Activated naive CD4-positive, alpha-beta T cell treated with anti-CD3 and anti-CD28 coated beads, Interleukin-2, amount 50 U/mL, for 72 hours (primary cell): Measurements from ENCODE around the gene IFT52. TPM values are rescaled to one million over a fixed set of nuclear protein-coding genes. Genes with fewer than 3 reads are reported as not detected.

Source experiments
- ATAC-seq, 2 donors: fragments of 150-1000 bp; cut with Tn5 transposase; 2 replicates each; pipeline ENCODE4 v1.10.0; 2021; ENCODE audit warnings: mild to moderate bottlenecking in 2 of 2, moderate library complexity in 2 of 2
- DNase-seq, 2 donors: peaks; one replicate each; pipeline ENCODE4 v3.0.0; 2021 to 2022; ENCODE audit warnings: low spot score in 2 of 2
- H3K27ac Mint-ChIP-seq, 2 donors: one replicate each; pipeline ENCODE4 v1.8.0; 2022; ENCODE audit warnings: mild to moderate bottlenecking in 2 of 2, mixed read lengths in 2 of 2
- H3K36me3 Mint-ChIP-seq, 2 donors: one replicate each; pipeline ENCODE4 v1.8.0; 2022; ENCODE audit warnings: mixed read lengths in 2 of 2
- H3K9me3 Mint-ChIP-seq, 2 donors: one replicate each; pipeline ENCODE4 v1.8.0; 2022; ENCODE audit warnings: mixed read lengths in 2 of 2
- total RNA-seq, 2 donors: library from RNA; stranded (reverse); gene quantifications; one replicate each; pipeline ENCODE4 v1.2.3, GENCODE V29; 2022

The IFT52 gene, protein sequence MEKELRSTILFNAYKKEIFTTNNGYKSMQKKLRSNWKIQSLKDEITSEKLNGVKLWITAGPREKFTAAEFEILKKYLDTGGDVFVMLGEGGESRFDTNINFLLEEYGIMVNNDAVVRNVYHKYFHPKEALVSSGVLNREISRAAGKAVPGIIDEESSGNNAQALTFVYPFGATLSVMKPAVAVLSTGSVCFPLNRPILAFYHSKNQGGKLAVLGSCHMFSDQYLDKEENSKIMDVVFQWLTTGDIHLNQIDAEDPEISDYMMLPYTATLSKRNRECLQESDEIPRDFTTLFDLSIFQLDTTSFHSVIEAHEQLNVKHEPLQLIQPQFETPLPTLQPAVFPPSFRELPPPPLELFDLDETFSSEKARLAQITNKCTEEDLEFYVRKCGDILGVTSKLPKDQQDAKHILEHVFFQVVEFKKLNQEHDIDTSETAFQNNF
- 10 to 100 TPM; 15.4 to 15.5 TPM for total RNA-seq

DNA sequence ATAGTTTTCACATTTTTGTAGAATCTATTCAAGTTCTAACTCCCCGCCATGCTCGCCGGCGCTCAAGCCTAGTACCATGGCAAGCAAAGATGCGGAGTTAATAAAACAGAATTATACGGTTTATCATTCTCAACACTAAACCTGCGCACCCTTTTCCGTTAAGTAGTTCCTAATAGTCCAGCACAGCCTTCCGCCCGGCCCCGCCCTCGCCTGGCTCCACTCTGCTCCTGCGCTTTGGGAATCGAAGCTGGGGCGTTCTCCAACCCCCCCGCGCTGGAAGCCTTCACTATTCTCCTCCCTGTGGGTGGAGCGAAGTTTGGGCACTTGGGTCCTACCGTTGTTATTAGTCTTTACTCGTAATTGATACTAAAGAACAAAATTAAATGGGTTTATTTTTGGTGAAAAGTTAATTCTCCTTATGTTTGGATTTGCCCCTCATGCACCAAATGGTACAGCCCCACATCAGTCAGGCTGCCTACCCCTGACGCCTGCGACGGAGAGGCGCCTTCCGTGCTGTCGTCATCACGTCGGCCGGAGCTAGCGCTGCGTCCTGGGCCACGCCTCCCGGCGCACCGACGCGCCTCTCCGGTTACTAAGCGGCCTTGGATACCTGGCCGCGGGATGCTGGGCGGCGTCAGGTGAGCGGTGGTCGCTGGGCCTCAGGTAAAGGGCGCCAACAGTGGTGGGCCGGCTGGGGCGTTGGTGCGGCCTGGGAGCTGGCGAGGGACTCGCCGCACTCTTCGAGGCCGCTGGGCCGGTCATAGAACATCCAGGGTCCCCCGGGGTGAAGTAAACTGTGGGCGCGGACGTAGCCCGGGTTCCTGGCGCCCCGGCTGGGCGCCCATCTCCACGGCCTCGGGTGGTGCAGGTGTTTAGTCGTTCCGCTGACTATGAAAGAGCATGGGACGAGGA lies at the start of gene IFT52:
IFT52 (plus strand) TSS at position 546 of the 912 bp plus-strand sequence. CDS start 3,762 bp downstream, outside the sequence.
- Mint-ChIP-seq H3K36me3 (peaks cover 0 to 6% of the 10 kb centered on the region in 2 donors), H3K9me3 (no peaks in the 10 kb centered on the region), H3K27ac (peak within 1 kb of the TSS; percentile 95 to 96)
- DNase-seq = peak; percentile 84 to 91
- peak; percentile 99 for ATAC-seq

DNA sequence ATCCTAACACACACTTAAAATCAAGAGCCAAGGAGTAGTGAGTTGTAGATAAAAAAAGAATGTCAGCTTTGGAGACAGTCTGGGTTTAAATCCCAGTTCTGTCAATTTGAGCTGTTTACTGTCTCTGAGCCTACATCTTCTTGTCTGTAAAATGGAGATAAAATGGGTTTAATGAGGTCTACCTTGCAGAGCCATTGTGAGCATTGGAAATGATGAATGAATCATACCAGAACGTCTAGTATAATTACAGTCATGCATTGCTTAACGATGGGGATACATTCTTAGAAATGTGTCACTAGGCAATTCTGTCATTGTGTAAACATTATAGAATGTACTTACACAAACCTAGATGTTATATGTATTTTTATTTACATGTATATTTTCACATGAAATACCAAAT lies 49.5 kb upstream of the IFT52 start:
- ATAC-seq = no peak
- H3K9me3 Mint-ChIP-seq = no peaks in the 10 kb centered on the region
- DNase-seq = no peak
- H3K36me3 Mint-ChIP-seq = no peaks in the 10 kb centered on the region
- no peak overlapping the region for H3K27ac Mint-ChIP-seq

DNA sequence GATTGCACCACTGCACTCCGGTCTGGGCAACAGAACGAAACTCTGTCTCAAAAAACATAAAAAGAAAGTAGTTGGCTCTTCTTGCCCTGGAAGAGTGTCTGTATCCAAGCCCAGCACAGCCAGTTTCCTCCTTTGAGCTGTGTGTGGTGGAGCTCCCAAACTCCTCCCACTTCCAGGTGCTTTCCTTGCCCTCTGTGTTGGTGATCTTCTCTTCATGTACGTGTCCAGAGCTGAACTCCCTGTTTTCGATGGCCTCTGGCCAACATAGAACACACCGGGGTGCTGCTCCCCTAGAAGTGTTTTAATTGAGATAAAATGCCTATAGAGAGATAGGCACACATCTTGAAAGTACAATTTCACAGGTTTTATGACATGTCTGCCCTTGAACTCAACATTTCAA lies 48.6 kb upstream of the IFT52 start:
- Mint-ChIP-seq H3K9me3 (no peaks in the 10 kb centered on the region), H3K36me3 (peaks cover under 1% of the 10 kb centered on the region in 2 donors), H3K27ac (no peak overlapping the region)
- ATAC-seq (no peak), DNase-seq (no peak)

DNA sequence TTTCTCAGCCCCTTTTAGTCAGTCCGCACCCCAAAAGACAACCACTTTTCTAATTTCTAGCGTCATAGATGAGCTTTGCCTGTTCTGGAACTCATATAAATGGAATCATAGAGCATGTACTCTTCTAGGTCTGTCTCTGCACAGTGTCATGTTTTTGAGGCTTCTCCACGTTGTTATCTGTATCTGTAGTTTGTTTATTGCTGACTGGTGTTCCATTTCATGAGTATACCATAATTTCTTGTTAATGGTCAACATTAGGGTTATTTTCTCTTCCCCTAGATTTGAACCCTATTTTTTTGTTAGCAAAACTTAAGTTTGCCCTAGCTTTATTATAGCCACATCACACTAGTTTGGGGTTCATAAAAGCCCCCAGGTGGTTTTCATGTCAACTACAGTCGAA lies 48.1 kb upstream of the IFT52 start:
- peaks cover 5% of the 10 kb centered on the region in 2 donors for H3K36me3 Mint-ChIP-seq
- peaks cover 0 to 4% of the 10 kb centered on the region in 2 donors for H3K9me3 Mint-ChIP-seq
- ATAC-seq (no peak), DNase-seq (no peak)
- no peak overlapping the region for H3K27ac Mint-ChIP-seq

DNA sequence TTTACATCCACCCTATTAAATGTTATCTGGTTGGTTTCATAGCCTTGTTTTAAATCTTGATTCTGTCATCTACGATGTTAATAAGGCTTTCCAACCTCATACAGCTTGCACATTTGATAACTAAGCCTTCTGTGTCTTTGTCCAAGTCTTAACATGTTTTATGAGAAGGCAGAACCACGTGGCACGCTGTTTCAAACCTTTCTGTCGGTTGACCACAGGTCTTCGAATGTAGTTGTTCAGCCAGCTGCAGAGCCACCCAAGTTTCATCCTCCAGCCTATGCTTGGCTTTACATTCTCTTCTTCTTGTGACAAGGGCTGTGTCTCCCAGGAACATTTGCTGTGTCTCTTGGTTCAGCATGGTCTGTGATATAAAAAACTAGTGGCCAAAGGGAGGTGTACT lies 47.6 kb upstream of the IFT52 start:
- no peak for ATAC-seq
- no peak overlapping the region for H3K27ac Mint-ChIP-seq
- H3K9me3 Mint-ChIP-seq = peaks cover 0 to 4% of the 10 kb centered on the region in 2 donors
- DNase-seq = no peak
- peaks cover 6 to 7% of the 10 kb centered on the region in 2 donors for H3K36me3 Mint-ChIP-seq

DNA sequence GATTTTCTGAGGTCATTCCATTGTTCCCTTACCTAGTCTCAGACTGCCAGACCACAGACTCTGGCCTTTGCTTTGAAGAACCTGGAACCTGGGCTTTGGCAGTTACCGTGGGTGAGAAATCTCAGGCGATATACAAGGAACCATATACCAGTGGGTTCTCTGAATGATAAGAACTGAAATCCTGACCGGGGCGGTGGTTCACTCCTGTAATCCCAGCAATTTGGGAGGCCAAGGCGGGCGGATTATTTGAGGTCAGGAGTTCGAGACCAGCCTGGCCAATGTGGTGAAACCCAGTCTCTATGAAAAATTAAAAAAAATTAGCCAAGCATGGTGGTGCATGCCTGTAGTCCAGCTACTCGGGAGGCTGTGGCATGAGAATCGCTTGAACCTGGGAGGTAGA lies 46.2 kb upstream of the IFT52 start:
- peaks cover 6 to 7% of the 10 kb centered on the region in 2 donors for H3K36me3 Mint-ChIP-seq
- DNase-seq = no peak
- H3K9me3 Mint-ChIP-seq = peaks cover 0 to 4% of the 10 kb centered on the region in 2 donors
- no peak for ATAC-seq
- no peak overlapping the region for H3K27ac Mint-ChIP-seq

DNA sequence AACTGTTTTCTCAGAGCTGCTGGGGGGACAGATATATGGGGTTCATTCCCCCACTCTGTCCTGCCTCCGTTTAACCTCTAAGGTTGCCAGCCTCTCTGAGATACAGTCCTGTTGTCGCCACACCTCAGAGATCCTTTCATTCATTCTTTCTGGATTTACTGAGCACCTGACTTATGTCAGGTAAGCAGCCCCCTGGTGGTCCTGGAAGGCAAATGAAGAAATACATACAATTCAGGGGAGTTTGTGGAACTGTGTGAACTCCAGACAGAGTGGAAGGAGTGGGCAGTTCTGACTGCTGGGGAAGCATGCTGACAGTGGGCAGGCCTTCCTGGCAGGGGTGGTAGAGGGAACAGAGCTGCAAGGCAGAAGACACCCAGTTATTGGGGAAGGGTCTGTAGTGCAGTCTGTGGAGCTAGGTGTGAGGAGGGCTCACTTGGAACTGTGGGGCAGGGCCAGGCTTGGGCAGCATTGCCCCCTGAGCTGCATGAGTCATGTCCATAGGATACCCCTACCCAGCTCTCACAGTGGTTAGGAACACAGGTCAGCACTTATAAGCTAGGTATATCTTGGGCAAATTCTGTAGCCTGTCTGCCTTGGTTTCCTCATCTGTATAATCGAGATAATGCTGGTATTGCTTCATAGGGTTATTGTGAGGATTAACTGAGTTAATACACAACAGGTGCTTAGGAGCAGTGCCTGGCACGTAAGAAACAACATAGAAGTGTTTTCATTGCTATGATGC lies 44.7 kb upstream of the IFT52 start:
- no peak overlapping the region for H3K27ac Mint-ChIP-seq
- DNase-seq = no peak
- no peak for ATAC-seq
- peaks cover 6 to 7% of the 10 kb centered on the region in 2 donors for H3K36me3 Mint-ChIP-seq
- peaks cover 0 to 4% of the 10 kb centered on the region in 2 donors for H3K9me3 Mint-ChIP-seq

DNA sequence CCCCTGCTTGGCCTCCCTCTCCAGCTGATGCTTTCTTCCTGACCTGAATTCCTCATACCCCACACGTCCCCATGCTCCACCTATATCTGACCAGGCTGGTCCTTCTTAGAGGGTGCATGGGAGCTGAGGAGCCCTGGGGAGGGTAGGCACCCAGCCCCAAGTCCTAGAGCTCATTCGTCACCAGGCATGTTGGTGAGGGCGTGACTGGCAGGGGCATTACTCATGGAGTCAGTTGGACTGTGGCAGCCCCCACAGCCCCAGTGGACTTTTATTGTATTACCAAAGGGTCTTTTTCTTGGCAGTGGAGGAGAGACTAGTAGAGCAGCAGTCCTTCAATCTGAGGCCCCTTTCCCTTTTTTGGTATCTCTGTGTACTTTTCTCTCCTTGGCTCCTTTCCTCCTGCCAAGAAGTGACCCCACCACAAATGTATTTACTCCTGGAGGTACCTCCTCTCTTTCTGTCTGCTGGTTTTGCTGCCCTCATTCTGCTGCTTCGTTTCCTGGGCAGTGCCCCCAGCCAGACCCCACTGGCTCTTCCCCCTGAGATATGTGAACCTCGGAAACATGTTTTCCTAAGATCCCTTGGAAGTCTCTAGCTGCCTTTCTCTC lies 42.4 kb upstream of the IFT52 start:
- DNase-seq = no peak
- ATAC-seq = no peak
- Mint-ChIP-seq H3K27ac (no peak overlapping the region), H3K9me3 (peaks cover 0 to 4% of the 10 kb centered on the region in 2 donors), H3K36me3 (peaks cover 6 to 7% of the 10 kb centered on the region in 2 donors)

DNA sequence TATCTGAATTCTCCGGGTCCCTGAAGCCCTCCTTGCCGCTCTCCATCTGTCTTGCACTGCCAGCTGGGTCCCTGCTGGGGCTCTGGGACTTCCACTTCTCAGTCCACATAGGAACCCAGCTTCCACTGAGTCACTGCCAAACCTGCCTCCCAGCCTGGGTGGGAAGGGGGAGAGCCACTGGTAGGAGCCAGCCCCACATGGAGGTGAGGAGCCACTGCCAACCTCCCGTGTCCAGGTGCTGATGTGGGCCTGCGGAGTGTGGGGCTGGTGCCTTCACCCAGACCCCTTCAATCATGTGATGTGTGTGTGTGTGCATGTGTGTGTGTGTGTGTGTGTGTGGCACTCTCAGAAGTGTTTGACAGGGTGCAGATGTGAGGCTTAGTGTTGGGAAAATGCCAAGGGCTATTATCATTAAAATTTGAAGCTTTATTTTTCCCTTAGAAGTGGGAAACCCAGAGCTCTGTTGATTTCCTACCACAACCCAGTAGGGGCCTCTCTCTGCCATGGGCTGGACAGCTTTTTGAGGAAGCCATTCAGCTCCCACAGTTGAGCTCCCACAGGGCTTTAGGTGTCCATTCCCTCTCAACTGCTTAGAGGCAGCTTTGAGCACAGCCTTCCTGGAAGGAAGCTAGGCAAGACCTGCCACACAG lies 41.2 kb upstream of the IFT52 start:
- ATAC-seq (no peak), DNase-seq (no peak)
- Mint-ChIP-seq H3K36me3 (peaks cover 6 to 7% of the 10 kb centered on the region in 2 donors), H3K27ac (no peak overlapping the region), H3K9me3 (peaks cover 0 to 4% of the 10 kb centered on the region in 2 donors)

DNA sequence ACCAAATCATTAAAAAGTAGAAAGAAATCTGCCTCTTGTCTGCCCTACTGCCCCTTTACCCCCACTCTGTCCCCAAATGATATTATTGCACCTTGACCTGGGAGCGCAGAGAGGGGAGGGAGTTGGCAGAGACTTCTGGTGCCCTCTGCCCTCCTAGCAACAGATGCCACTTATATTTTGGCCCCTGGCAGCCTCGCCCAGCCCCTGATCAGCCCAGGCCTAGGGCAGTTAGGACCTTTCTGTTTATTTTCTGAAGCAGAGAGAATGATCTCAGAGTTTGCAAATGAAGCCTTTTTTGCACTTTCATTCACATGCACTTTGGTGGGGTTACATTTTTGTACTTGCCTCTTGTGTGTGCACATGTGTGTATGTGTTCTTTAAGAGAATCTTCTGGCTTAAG lies 40.3 kb upstream of the IFT52 start:
- peaks cover 6 to 7% of the 10 kb centered on the region in 2 donors for H3K36me3 Mint-ChIP-seq
- H3K27ac Mint-ChIP-seq = no peak overlapping the region
- peaks cover 0 to 4% of the 10 kb centered on the region in 2 donors for H3K9me3 Mint-ChIP-seq
- ATAC-seq = no peak
- DNase-seq = no peak

DNA sequence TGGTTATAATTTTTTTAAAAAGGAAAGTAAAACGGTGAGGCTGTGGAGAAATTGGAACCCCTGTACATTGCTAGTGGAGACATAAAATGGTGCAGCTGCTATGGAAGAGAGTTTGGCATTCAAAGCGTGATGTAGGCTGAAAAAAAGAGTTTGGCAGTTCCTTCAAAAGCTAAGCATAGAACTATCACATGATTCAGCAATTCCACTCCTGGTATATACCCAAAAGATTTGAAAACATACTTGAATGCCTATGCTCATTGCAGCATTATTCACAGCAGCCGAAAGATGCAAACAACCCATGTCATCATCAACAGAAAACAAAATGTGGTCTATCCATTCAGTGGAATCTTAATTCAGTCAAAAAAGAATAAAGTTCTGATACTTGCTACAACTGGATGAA lies 36.4 kb upstream of the IFT52 start:
- DNase-seq = no peak
- ATAC-seq = no peak
- Mint-ChIP-seq H3K27ac (no peak overlapping the region), H3K36me3 (no peaks in the 10 kb centered on the region), H3K9me3 (no peaks in the 10 kb centered on the region)

DNA sequence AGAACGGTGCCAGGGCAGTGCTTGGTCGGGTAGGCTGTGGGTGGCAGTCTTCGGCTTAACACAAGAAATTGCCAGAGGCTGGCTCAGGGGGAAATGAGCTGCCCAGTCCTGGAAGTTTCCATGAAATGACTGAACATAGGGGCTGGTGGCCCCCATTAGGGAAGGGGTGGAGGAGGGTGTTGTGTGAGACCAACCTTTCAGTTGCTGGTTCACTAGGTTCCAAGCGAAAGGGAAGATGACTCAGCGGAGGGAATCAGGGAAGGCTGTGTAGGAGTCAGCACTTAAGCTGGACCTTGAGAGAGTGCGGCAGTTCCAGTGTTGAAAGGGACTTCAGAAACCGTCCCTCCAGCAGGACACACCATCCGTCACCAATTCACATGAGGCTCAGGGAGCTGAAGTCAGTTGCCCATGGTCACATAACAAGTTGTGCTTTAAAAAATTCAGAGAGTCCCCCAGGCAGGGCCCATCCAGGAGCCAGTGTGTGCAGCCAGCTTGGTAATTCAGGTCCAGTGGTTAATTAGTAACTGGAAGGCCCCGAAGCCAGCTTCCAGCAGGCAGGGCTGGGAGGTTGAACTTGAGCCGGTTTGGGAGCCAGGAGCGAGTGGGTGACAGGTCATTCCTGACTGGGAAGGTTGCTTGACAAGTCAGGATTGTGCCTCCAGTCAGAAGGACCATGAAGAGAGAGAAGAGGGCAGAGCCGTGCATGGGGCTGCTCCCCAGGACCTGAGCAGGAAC lies 32.2 kb upstream of the IFT52 start, which contains the start of gene SGK2:
SGK2 (plus strand) TSS at position 616 of the 735 bp plus-strand sequence. CDS start 7,469 bp downstream, outside the sequence.
- no peaks in the 10 kb centered on the region for H3K9me3 Mint-ChIP-seq
- DNase-seq = no peak
- ATAC-seq = no peak
- no peaks in the 10 kb centered on the region for H3K36me3 Mint-ChIP-seq
- peak within 1 kb of the TSS in 1 of 2 donors; percentile 7 for H3K27ac Mint-ChIP-seq

DNA sequence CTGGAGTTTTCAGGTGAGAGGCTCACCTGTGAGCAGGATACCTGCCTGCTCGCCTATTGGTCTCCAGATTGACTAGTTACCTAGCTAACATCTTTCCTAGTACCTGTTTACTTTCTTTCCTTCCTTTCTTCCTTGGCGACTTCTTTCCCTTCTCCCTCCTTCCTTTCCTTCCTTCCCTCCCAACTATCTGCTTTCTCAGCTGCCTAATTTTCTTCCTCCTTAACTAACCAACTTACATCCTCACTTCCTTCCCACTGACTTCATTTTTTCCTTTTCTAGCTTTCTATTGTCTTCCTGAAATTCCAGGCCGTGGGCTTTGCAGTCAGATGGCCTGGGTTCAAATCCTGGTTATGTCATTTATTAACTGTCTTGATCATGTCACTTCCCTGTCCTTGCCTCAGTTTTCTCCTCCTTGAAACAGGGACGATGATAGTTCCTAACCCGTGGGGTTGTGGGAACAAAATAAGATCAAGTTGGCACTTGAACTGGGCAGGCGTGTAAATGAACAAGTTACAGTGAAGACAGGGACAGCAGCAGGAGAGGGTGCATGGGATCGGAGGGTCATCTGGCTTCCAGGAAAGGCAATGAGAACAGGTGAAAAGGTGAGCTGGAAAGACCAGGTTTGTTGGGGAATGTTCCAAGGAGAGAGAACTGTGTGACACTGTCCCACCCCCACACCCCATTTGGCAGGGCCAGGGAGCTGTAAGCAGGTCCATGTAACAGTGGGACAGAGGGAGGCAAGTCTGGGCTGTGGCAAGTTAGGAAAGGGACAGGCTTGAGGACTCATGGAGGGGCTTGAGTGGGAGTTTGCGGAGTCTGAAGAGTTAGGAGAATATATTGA lies 31.4 kb upstream of the IFT52 start:
- DNase-seq = no peak
- peak overlapping the region in 1 of 2 donors; percentile 7 for H3K27ac Mint-ChIP-seq
- H3K36me3 Mint-ChIP-seq = no peaks in the 10 kb centered on the region
- H3K9me3 Mint-ChIP-seq = no peaks in the 10 kb centered on the region
- no peak for ATAC-seq

DNA sequence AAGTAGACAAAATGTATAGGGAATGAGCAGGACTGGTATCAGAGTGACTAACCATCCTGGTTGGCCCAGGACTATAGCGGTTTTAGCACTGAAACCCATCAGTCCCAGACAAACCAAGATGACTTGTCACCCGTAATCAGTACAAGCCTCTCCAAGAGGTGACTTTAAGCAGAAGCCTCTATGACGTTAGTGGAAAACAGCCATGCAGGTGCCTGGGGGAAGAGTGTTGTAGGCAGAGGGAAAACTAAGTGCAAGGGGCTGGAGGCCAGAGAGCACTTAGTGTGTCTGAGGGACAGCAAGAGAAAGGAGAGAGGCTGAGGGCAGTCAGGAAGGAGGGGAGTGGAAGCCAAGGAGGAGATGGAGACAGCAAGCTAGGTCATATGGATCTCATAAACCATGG lies 29.8 kb upstream of the IFT52 start:
- Mint-ChIP-seq H3K9me3 (no peaks in the 10 kb centered on the region), H3K36me3 (no peaks in the 10 kb centered on the region), H3K27ac (no peak overlapping the region)
- ATAC-seq (no peak), DNase-seq (no peak)
